ENCODE data around the gene MGP.

The MGP gene

DNA sequence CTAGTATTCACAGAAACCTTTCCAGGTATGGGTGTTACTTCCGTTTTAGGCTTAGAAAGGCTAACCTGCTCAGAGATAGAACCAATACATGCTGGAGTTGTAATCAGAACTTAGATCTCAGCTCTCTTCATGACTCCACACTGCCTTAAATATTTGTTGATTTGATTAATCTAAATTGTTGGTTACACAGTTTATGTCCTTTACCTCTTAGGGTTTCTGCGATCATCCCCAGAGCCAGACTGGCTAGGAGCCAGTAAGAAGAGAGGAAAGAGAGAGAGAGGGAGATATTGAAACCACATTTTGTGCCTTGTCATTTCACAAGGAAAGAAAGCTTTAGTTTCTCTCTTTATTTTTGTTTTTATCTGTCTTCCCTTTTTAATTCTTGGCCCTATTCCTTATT is 16.8 kb upstream of the MGP start:
- no peak for TF ChIP-seq CTCF (IDR thresholded peaks at IDR 0.05)

- TF ChIP-seq CTCF (IDR thresholded peaks at IDR 0.05) = no peak
Observed at GRCh38 chr12:14901228-14901562, 15.5 kb upstream of the MGP start.

GRCh38 chr12:14900521-14901227 is 15.0 kb upstream of the MGP start:
- TF ChIP-seq CTCF (IDR thresholded peaks at IDR 0.05) = no peak

DNA sequence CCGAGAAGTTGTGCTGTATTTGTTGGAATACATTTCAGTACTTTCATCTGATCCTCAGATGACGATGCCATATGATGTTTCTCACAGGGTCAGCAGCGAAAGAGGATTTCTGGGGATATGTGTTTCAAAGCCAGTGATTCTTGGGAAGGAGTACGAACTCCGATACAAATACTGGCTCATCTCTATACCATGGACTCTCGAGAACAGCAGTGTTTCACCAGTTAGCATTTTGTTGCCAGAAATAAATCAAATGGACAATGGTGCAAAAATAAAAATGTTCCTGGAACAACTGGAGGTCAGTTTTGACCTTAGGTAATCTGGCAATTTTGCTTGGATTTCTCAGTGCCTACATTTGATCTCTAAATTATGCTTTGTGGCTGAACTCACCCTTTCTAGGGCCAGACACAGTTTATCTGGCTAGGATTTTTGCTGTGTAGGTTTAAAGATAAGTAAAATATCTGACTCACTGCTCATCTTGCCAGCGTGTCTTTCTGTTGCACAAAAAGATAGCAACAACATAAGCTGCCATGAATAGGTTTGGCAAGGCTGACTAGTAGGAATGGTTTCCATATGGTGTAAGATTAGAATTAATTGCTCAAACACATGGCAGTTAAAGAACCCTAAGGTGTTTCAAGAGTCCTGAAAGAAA is 11.0 kb upstream of the MGP start:
- no peak for TF ChIP-seq CTCF (IDR thresholded peaks at IDR 0.05)

- no peak for TF ChIP-seq CTCF (IDR thresholded peaks at IDR 0.05)
Observed at GRCh38 chr12:14893506-14894250, 8.0 kb upstream of the MGP start.

DNA sequence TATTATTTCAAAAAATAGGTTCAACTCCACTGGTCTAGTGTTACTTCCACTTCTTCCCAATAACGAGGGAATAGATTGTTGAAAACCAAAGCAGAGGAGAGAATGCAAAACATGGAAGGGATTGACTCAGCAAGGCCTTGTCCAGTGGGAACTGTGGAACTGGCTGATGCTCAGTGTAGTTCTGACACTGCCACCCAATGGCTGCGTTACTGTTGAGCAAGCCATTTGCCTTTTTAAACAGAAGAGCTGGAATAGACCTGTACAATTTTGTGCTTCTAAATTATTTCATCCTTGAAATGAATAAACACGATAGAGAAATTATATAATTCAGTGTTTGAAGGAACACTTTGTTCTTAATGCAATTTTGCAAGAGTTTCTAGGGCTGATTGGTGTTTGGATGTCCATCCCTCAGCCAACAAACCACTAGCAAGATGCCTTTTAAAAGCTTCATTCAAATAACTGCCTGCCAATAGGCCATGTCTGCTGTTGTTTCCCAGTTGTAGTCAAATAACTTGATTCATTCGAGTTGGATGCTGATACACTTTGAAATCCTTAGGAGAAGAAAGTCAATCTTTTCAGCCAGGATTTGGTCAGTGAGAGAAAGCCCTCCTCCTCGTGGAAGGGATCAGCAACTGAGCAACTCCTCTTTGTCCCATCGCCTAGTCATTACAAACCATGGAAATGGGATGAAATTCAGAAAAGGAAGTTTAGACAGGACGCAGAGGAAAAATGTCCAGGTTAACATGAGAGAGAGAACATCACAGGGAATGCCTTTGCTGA is 7.3 kb upstream of the MGP start:
- TF ChIP-seq CTCF (IDR thresholded peaks at IDR 0.05) = no peak; the same call in 1 of the 2 replicates

- TF ChIP-seq CTCF (IDR thresholded peaks at IDR 0.05) = no peak
Observed at GRCh38 chr12:14890701-14891100, 5.0 kb upstream of the MGP start.

All from LNCAP (cell line).